Retinal pigment epithelial cell (primary cell): Measurements from ENCODE around the gene CRBN.

Source experiments
- DNase-seq: peaks from one replicate; pipeline ENCODE4 v3.0.0-alpha.2; 2010; ENCODE audit warnings: low read depth
- H3K4me3 ChIP-seq: 2 replicates; pipeline ENCODE4 v1.5.1; 2011; ENCODE audit warnings: mild to moderate bottlenecking, low read length, control low read depth, moderate library complexity
- TF ChIP-seq, protein P1 (sequence below): conservative IDR thresholded peaks from 2 replicates; pipeline ENCODE4 v1.5.1; 2011; ENCODE audit warnings: low read depth, low read length, control low read depth, inconsistent platforms

The CRBN gene

DNA sequence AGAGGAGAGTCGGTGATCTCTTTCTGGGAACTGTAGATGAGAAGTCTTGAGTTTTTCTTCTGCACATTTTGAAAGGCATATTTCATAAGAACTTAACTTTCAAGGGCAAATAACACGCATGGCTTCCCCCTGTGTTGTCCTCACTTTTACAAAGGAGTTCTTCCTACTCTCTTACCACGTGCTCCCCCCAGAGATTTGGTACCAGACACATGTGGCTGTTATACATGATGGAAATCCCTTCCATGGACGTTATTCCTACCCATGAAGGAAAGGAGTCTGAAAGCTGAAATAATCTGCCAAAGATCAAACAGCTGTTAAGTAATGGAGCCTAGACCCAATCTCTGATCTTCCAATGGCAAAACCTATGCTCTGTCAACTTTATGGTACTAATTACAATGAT, 73.7 kb downstream of the CRBN start:
- TF ChIP-seq, protein P1, sequence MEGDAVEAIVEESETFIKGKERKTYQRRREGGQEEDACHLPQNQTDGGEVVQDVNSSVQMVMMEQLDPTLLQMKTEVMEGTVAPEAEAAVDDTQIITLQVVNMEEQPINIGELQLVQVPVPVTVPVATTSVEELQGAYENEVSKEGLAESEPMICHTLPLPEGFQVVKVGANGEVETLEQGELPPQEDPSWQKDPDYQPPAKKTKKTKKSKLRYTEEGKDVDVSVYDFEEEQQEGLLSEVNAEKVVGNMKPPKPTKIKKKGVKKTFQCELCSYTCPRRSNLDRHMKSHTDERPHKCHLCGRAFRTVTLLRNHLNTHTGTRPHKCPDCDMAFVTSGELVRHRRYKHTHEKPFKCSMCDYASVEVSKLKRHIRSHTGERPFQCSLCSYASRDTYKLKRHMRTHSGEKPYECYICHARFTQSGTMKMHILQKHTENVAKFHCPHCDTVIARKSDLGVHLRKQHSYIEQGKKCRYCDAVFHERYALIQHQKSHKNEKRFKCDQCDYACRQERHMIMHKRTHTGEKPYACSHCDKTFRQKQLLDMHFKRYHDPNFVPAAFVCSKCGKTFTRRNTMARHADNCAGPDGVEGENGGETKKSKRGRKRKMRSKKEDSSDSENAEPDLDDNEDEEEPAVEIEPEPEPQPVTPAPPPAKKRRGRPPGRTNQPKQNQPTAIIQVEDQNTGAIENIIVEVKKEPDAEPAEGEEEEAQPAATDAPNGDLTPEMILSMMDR, result no peak
- no peak for DNase-seq
- no peak overlapping the region for H3K4me3 ChIP-seq

DNA sequence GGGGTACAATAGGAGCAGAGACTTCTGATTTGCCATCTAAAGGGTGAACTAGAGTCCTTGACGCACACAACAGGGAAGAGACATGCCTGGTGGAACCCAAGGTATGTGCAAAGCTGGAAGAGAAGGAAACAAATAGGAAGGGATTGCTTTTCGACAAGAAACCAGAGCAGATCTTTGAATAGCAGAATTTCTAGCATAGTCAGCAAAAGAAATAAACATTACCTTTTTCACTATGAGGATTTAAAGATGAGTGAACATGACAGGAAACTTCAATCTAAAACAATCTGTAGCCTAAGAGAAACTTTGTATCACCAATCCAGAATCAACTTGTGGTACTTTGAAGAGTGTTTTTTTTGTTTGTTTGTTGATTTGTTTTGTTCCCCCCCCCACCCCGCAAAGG, 74.2 kb downstream of the CRBN start:
- H3K4me3 ChIP-seq, result no peak overlapping the region
- TF ChIP-seq, protein P1, result no peak
- DNase-seq, result no peak

DNA sequence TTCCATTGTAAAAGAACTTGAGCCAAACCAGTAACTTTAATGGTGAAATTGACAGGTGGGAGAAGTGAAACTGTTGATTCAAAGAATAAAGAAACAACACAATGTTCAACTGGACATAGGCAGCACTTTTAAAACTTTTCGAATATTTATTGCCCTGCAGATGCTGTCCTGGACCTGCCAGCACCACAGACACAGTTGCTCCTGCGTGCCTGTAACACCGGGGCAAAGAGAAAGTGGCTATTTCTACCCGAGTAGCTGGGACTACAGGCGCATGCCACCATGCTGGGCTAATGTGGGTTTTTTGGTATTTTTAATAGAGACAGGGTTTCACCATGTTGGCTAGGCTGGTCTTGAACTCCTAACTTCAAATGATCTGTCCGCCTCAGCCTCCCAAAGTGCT, 76.7 kb downstream of the CRBN start:
- H3K4me3 ChIP-seq, result no peak overlapping the region
- DNase-seq, result no peak
- TF ChIP-seq, protein P1, result no peak

DNA sequence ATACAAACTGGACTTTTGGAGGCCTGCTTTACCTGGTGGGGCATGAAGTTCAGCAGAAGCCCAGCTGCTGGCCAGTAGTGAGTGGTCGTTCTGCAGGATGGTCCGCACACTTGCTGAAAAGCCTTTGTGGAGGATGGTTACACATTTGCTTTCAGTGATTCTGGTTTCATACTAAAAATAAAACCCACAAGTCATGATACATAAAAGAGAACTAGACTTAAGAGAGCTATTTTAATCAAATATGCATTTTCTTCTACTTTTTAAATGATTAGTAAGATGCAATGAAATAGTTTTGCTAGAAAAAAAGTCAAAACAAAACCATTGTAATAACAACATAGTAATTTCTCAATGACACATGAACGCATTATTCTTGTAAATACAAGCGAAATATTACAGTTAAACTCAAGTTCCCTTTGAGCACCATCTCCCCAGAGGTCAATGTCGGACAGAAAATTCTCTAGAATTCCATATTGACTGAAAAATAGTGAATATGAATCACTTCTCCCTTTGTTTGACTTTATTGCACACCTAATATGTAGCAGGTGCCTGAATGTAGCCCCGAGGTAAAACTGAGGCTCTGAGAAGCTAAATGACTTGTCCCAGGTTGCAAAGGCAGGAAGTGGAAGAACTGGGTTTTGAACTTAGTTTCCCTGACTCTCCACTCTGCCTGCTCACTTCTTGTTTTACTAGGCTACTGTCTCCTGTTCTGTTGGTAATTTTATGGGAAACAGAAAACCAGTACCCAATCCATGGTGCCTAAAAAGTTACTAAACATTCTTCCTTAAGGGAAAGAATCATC, 77.6 kb downstream of the CRBN start:
- DNase-seq, result no peak
- TF ChIP-seq, protein P1, result no peak
- H3K4me3 ChIP-seq, result no peak overlapping the region
